Tibial nerve (tissue), 3 donors: ENCODE measurements around the gene SLC30A5.

Source experiments
- CTCF ChIP-seq, 5 experiments: fragments of 200-600 bp in 3 of 5; fragments of 450-650 bp in 2 of 5; sonication (generic) in 3 of 5; IDR thresholded peaks; one replicate each; pipeline ENCODE4 v1.5.1; 2016 to 2019; ENCODE audit warnings: antibody characterized with exemption in 5 of 5, mild to moderate bottlenecking in 3 of 5, moderate library complexity in 2 of 5
- POLR2A ChIP-seq, 2 donors: fragments of 450-650 bp; IDR thresholded peaks; one replicate each; pipeline ENCODE4 v1.6.1; 2017; ENCODE audit warnings: antibody characterized with exemption in 2 of 2, mild to moderate bottlenecking in 2 of 2, moderate library complexity in 2 of 2

- TF ChIP-seq POLR2A (IDR thresholded peaks at IDR 0.05) (no peak), CTCF (IDR thresholded peaks at IDR 0.05) (no peak)
Measured at GRCh38 chr5:69131304-69131703, 37.5 kb downstream of the SLC30A5 start.
